ENCODE data around the gene DIAPH2. TPM values are rescaled to one million over a fixed set of nuclear protein-coding genes. Genes with fewer than 3 reads are reported as not detected.

DIAPH2 gene
- total RNA-seq, 1 donor from 2014 or later: 3.8 TPM

- no peak for DNase-seq
- no peak overlapping the region for H3K4me3 Mint-ChIP-seq (ENCODE audit: unreplicated experiment)
- H3K9me3 Mint-ChIP-seq (ENCODE audit: unreplicated experiment): no peaks in the 10 kb centered on the region
These were observed 611.3 kb downstream of the DIAPH2 start for GRCh38 chrX:97295954-97296353.

DNA sequence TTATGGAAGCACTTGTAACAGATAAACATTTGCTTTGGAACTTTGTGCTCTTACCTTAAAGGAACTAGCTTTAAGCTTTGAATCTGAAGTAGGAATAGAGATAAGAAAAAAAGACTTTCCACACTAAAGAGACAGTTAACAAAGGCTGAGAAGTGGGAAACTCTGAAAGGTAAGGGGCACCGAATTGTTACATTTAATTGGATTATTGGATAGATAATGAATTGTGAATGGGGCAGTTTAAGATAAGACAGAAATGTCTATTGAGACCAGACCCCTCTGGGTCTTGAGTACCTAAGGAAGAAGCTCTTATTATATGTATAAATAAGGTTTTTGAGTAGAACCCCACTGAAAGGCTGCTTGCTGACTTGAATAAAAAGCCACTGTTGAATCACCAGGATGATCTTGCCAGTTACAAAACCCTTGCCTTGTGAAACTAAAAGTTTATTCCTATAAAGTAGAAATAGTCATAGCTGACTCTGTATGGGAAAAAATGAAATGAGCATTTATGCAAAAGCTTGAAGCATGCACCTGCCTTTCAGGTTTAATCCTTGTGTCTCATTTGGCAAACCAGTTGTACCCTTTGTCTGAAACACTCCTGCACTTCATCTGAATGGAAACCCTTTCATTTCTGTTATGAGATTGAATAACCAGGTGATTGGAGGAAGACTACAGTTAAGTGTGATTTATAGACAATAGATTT lies 622.3 kb downstream of the DIAPH2 start:
- H3K27ac Mint-ChIP-seq (ENCODE audit: unreplicated experiment): no peak overlapping the region
- H3K27me3 Mint-ChIP-seq (ENCODE audit: unreplicated experiment): no peaks in the 10 kb centered on the region
- H3K4me3 Mint-ChIP-seq (ENCODE audit: unreplicated experiment): no peak overlapping the region
- no peak for DNase-seq
- no peaks in the 10 kb centered on the region for H3K9me3 Mint-ChIP-seq (ENCODE audit: unreplicated experiment)
- no peaks in the 10 kb centered on the region for H3K4me1 Mint-ChIP-seq (ENCODE audit: low read depth, unreplicated experiment)
- no peaks in the 10 kb centered on the region for H3K36me3 Mint-ChIP-seq (ENCODE audit: unreplicated experiment)
- no peak for TF ChIP-seq CTCF (IDR thresholded peaks at IDR 0.05; ENCODE audit: partially characterized antibody, unreplicated experiment)

More at GRCh38 chrX:97295954-97296353, 611.3 kb downstream of the DIAPH2 start:
- no peaks in the 10 kb centered on the region for H3K27me3 Mint-ChIP-seq (ENCODE audit: unreplicated experiment)
- H3K27ac Mint-ChIP-seq (ENCODE audit: unreplicated experiment): no peak overlapping the region
- no peaks in the 10 kb centered on the region for H3K4me1 Mint-ChIP-seq (ENCODE audit: low read depth, unreplicated experiment)
- H3K36me3 Mint-ChIP-seq (ENCODE audit: unreplicated experiment): no peaks in the 10 kb centered on the region
- no peak for TF ChIP-seq CTCF (IDR thresholded peaks at IDR 0.05; ENCODE audit: partially characterized antibody, unreplicated experiment)

DNA sequence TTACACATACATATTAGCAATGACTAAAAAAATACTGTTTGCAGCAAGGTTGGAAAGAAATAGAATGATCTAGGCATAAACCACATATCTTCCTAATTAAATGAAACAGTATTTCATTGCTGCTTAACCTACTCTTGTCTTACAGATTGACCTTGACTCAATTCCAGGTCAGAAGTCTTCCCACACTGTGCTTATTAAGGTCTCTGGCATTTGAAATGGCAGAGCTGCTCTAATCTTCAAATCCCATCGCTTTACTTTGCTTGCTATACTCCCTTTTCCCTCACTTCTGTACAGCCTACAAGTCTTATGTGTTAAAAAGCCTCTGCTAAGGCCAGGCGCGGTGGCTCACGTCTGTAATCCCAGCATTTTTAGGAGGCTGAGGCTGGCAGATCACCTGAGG lies 623.5 kb downstream of the DIAPH2 start:
- H3K27ac Mint-ChIP-seq (ENCODE audit: unreplicated experiment): no peak overlapping the region
- no peak for TF ChIP-seq CTCF (IDR thresholded peaks at IDR 0.05; ENCODE audit: partially characterized antibody, unreplicated experiment)
- H3K27me3 Mint-ChIP-seq (ENCODE audit: unreplicated experiment): no peaks in the 10 kb centered on the region
- H3K36me3 Mint-ChIP-seq (ENCODE audit: unreplicated experiment): no peaks in the 10 kb centered on the region
- no peaks in the 10 kb centered on the region for H3K4me1 Mint-ChIP-seq (ENCODE audit: low read depth, unreplicated experiment)
- DNase-seq: no peak
- H3K9me3 Mint-ChIP-seq (ENCODE audit: unreplicated experiment): no peaks in the 10 kb centered on the region
- H3K4me3 Mint-ChIP-seq (ENCODE audit: unreplicated experiment): no peak overlapping the region

DNA sequence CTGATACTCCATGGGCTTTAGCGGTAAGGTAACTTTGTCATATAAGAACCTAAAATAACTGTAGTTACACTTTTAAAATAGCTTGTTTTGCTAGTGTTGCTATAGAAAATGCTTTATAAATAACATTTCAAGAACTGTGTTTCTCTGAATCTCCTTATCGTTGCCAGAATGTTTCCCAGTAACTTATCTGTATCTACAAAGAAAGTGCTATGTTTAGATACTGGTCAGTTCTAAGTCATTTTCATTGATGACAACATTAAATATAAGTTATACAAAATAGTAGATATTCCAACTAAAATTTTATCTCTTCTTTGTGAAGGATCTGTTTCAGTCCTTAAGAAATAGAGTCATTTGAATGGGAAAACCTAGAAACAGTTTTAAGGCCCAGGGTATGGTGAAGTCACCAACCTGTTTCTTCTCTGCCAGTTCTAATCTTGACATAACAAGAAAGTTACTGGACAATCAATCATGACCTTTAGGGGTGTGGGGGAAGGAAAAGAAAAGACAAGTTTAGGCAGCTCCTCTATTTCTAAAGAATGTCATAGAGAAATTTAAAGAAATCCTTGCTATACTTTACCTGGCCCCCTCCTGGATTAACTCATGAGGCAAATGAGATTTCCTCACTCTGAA lies 625.0 kb downstream of the DIAPH2 start:
- H3K9me3 Mint-ChIP-seq (ENCODE audit: unreplicated experiment): no peaks in the 10 kb centered on the region
- H3K4me1 Mint-ChIP-seq (ENCODE audit: low read depth, unreplicated experiment): no peaks in the 10 kb centered on the region

More for the DNA sequence above, 625.0 kb downstream of the DIAPH2 start:
- Mint-ChIP-seq H3K27me3 (ENCODE audit: unreplicated experiment) (no peaks in the 10 kb centered on the region), H3K27ac (ENCODE audit: unreplicated experiment) (no peak overlapping the region), H3K36me3 (ENCODE audit: unreplicated experiment) (no peaks in the 10 kb centered on the region), H3K4me3 (ENCODE audit: unreplicated experiment) (no peak overlapping the region)
- TF ChIP-seq CTCF (IDR thresholded peaks at IDR 0.05; ENCODE audit: partially characterized antibody, unreplicated experiment): no peak
- no peak for DNase-seq

All from glutamatergic neuron (in vitro differentiated cells).